CD4-positive, alpha-beta T cell treated with Interleukin-12 subunit alpha and Interleukin-12 subunit beta, for 1 hour (primary cell): ENCODE data around the gene MEDAG.
"Not testable (repeated sequence)": the region's sequence is repeated elsewhere in the genome, so short reads cannot be mapped to it uniquely, and the experiment has no call there.

Experiments
- DNase-seq: peaks from one replicate; pipeline ENCODE4 v3.0.0-alpha.2; 2020

The MEDAG gene

GRCh38 chr13:30910676-30911075 is 4.6 kb downstream of the MEDAG start:
- no peak for DNase-seq

DNA sequence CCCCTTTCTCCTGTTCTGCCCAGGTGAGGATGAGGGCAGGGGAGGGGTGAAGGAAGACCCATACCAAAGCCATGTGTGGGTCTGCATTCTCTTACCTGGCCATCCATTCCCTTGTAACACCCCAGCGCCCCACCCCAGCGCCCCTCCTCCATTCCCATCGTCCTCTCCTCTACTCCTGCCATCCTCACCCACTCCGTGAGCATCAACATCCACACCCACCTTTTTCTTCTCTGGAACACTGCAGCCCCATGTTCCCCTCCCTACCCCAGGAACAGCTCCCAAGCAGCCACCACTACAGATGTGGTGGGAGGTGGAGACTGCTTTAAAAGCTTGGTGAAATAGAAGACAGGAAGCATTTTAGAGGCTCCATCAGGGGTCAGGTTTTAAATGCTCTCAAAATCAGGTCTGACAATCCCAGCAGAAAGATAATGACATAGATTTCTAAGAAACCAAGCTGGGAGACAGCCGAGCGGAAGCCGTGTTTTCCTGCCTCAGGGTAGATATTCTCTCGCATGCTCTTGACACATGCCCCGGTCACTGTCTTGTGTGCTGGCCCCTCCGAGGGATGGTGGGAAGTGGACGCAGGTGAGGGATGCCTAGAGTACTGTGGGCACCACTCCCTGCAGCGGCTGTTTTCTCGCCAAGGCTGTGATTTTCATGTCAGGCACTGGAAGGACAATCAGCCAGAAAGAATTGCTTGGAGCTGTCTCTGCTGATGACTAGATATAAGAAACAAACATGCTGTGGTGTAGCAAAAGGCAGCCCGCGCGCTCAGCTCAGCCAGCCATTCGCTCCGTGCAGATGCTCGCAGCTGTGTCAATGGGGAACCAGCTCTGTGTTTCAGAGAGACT is 9.8 kb downstream of the MEDAG start:
- no peak for DNase-seq

GRCh38 chr13:30916991-30917390 is 10.9 kb downstream of the MEDAG start:
- DNase-seq, result no peak

DNA sequence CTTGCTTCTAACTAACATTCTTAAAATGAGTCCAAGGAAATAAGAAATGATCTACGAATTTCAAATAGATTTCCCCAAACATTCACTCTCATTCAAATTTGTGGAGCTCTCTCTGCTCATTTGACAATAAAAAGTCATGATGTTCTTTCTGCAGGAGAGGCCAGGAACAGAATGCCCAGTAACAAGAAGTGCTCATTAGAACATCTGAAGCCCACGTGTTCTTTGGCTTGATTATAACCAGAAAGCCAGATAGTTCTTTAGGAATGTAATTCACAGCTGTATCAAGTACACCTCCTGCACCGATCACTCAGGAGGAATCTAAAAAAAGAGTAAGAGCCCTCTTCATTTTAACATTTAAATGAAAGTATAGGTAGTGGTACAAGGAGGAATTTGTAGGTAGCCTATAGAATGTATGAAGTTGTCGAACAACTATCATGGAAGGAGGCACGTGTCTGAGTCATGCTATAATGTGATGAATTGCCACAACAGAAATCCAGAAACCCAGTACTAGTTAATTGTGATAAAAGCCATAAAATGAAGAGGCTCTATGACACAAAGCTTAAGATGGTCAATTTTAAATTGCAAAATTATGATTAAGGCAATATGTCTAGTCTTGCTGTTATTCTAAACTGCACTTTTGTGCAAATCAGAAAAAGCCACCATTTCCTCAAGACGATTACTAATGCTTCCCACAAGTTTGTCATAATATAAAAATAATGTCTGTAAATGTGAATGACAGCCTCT is 12.8 kb downstream of the MEDAG start:
- no peak for DNase-seq

- no peak for DNase-seq
These were observed 14.3 kb downstream of the MEDAG start for GRCh38 chr13:30920162-30920909.

GRCh38 chr13:30923418-30923817 is 17.3 kb downstream of the MEDAG start:
- DNase-seq, result no peak

DNA sequence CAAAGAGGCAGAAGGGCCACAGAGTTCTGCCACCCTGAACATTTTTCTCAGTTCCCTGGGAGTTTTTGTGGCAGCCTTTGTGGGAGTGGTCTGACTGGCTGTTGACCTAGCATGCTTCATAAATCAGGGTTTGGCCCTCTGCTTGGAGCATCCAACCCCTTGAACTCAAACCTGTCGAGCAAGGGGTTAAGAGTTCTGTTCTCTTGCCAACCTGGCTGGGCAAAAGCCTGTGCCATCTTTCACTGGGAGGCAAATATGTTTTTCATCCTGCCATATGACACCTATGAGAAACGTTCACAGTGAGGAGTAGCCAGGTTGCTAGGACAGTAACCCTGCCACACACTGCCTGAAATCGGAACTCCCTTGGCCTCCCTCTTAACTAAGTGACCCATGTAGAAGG is 18.6 kb downstream of the MEDAG start:
- DNase-seq, result no peak

GRCh38 chr13:30925429-30925828 is 19.4 kb downstream of the MEDAG start:
- DNase-seq, result no peak

DNA sequence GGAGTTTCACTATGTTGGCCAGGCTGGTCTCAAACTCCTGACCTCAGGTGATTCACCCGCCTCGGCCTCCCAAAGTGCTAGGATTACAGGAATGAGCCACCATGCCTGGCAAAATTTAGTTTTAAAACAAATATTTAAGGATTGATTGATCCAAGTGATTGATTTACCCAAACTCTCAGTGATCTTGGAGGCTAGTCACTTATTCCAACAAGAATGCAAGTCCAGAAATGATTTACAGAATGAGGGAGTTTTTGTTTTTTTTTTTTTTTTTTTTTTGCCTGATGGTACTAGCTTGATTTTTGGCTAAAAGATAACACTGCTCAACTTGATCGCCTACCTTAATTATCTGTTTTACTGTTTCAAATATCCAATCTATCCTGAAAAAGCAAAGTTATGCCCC is 20.7 kb downstream of the MEDAG start:
- DNase-seq, result no peak

- not testable (repeated sequence) for DNase-seq
These were observed 21.1 kb downstream of the MEDAG start for GRCh38 chr13:30927188-30927587.

- DNase-seq, result no peak
These were observed 21.5 kb downstream of the MEDAG start for GRCh38 chr13:30927595-30927994.

DNA sequence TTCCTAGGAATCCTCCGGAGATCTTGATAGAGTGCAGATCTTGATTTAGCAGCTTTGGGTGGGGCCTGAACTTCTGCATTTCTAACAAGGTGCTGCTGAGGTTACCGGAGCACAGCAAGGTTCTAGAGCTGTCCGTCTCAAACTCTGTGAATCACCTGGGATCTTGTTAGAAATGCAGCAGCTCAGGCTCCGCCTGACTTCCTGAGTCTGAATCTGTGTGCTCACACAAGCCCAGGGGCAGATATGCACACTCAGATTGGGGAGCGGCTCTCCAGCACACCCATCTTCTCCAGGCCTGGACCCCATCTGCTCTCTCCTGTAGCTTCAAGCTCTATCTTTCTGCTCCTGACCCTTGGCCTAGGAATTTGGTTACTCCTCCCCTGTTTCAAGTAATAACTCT is 22.9 kb downstream of the MEDAG start:
- no peak for DNase-seq

GRCh38 chr13:30932481-30933353 is 26.6 kb downstream of the MEDAG start, which contains the start of gene TEX26:
Gene TEX26 (plus strand): TSS chr13:30932656. CDS start chr13:30932716, 60 bp downstream.
- no peak for DNase-seq

DNA sequence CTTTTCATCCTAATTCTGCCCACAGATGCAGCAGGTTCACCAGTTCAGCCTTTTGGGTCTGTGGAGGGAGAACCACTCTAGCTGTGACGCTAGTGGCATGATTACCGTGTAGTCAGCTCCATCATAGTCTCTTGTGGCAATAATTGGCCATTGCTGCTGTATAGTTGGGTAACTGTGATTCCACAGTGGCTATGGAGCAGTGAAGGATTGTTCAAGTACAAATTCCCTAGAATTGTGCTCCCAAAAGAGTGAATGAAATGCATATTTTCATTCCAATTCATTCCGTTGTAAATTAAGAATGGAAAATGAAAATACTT is 27.2 kb downstream of the MEDAG start:
- DNase-seq, result no peak

GRCh38 chr13:30934381-30934780 is 28.3 kb downstream of the MEDAG start:
- no peak for DNase-seq

DNA sequence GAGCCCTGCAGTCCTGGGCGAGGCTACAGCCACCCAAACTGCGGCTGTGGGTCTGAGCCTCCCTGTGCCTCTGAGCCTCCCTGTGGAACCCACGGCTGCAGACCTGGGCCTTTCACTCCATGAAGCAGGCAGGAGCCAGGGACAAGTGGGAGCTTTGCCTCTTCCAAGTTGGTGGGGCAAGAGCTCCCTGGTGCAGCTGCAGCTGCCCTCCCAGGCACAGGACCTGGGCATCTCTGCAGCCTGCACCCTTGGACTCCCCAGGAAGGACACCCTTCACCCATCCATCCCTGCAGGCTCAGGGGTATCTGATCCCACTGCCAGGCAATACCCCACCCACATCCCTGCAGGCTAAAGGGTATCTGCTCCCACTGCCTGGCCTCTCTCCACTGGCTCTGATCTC is 28.7 kb downstream of the MEDAG start:
- no peak for DNase-seq

DNA sequence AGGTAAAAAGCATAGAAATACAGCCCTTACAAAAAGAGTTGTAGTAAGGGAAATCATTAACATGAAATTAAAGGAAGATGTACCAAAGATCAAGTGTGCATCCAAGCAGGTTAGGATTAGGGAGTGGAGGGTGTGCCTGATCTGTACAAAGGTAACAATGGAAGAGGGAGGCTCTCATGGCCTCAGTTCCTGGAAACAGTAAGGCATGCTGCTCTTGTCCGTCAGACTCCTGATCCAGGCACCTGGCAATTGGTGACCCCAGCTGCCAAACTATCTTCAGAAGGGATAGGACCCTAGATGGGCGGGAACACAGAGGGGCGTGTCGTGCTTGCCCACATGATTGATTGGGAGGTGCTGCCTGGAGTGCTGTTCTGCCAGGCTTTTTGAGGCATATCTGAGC is 30.9 kb downstream of the MEDAG start:
- DNase-seq, result no peak

DNA sequence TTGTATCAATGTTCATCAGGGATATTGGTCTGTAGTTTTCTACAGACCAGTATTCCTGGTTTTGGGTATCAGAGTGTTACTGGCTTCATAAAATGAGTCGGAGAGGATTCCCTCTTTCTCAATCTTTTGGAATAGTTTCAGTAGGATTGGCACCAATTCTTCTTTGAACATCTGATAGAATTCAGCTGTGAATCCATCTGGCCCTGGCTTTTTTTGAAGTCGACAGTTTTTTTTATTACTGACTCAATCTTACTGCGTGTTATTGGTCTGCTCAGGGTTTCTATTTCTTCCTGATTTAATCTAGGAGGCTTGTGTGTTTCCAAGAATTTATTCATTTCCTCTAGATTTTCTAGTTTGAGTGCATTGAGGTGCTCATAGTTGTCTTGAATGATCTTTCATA is 37.8 kb downstream of the MEDAG start:
- no peak for DNase-seq

DNA sequence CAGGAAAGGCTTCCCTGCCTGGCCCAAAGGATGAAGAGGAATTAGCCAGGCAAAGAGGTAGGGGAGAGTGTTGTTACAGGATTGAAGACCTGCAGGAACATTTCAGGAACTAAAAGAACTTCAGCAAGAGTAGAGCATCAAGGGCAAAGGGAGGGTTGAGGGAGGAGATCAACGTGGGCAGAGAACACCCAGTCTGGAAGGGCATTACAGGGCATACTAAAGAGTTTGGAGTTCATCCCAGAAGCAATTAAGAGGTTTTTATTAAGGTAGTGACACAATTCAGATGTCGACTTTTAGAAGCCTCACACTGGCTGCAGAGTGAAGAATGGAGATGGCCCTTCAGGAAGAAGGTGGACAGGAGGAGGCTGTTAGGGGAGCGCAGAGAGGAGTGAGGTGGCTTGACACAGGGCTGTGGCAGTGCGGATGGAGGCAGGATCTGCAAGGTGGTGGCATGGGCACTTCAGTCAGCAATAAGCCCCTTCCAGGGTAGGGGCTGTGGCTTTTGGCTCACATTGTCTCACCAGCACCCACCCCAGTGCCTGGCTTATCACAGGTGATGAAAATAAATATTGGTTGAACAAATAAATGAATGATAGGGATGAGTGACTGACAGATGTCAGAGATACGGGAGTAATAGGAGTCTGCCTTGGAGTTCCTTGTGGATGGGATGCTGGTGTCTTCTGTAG is 51.3 kb downstream of the MEDAG start:
- DNase-seq, result no peak

GRCh38 chr13:30959678-30960077 is 53.6 kb downstream of the MEDAG start:
- no peak for DNase-seq

DNA sequence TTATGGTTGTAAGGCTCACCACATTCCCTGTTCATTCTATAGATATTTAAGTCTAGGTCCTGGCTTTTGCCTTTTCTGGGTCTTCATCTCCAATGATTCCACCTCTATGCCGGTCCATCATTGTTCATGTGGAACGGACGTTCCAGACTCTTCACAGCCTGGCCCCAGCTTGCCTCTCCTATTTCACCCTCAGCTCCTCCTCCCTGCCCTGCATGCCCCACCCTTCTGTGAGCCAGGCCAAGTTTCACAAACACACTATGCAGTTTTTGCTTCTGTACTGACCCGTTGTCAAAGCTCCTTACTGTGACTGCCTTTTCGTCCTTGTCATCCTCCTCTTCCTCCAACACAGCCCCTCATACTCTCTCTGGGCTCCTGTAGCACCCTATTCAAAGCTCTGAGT is 57.7 kb downstream of the MEDAG start:
- DNase-seq, result no peak

- DNase-seq, result no peak
These were observed 59.3 kb downstream of the MEDAG start for GRCh38 chr13:30965380-30965779.
